Activated CD8-positive, alpha-beta T cell treated with anti-CD3 and anti-CD28 coated beads, Interleukin-2, amount 10 ng/mL, durations not matched to agents 7 days and 5 days (primary cell): ENCODE measurements around the gene ALDOC. TPM values are rescaled to one million over a fixed set of nuclear protein-coding genes. Genes with fewer than 3 reads are reported as not detected.

Experiments used
- total RNA-seq, 2 experiments: library from RNA; stranded (reverse); gene quantifications; one replicate each; pipeline ENCODE4 v1.2.3, GENCODE V29; 2021

The ALDOC gene
- total RNA-seq, 2 experiments from 2014 or later = 97.3 to 99.7 TPM

Other genes starting within 250 kb of the ALDOC start
- 10 to 100 TPM; 20.7 to 22.7 TPM for gene IFT20, start 241.4 kb downstream of the ALDOC start, total RNA-seq
- 10 to 100 TPM; 16.3 to 19.7 TPM for gene TNFAIP1, start 241.1 kb downstream of the ALDOC start, total RNA-seq
- gene POLDIP2, start 219.4 kb downstream of the ALDOC start, total RNA-seq = 10 to 100 TPM; 68.1 to 73.9 TPM
- not detected for gene SEBOX, start 211.7 kb downstream of the ALDOC start, total RNA-seq
- gene VTN, start 206.6 kb downstream of the ALDOC start, total RNA-seq = not detected
- 10 to 100 TPM; 16.2 to 20.0 TPM for gene SARM1, start 205.2 kb downstream of the ALDOC start, total RNA-seq
- gene SLC46A1, start 170.7 kb downstream of the ALDOC start, total RNA-seq = 1 to 10 TPM; 2.7 to 3.1 TPM
- gene SLC13A2, start 103.3 kb downstream of the ALDOC start, total RNA-seq = not detected
- not detected for gene FOXN1, start 70.5 kb downstream of the ALDOC start, total RNA-seq
- 10 to 100 TPM; 41.6 to 48.1 TPM for gene UNC119, start 24.3 kb downstream of the ALDOC start, total RNA-seq
- 10 to 100 TPM; 60.0 to 61.1 TPM for gene PIGS, start 5.4 kb downstream of the ALDOC start, total RNA-seq
- 100 to 1,000 TPM; 162 to 170 TPM for gene SPAG5, start 22.1 kb upstream of the ALDOC start, total RNA-seq
- gene RSKR, start 37.3 kb upstream of the ALDOC start, total RNA-seq = 10 to 100 TPM; 23.0 to 28.7 TPM
- 100 to 1,000 TPM; 162 to 169 TPM for gene BLTP2, start 68.3 kb upstream of the ALDOC start, total RNA-seq
- gene SDF2, start 85.0 kb upstream of the ALDOC start, total RNA-seq = 10 to 100 TPM; 51.7 to 54.5 TPM
- gene SUPT6H, start 85.3 kb upstream of the ALDOC start, total RNA-seq = 10 to 100 TPM; 69.4 to 72.8 TPM
- gene PROCA1, start 135.0 kb upstream of the ALDOC start, total RNA-seq = 1 to 10 TPM; 5.3 to 6.1 TPM
- gene RAB34, start 141.0 kb upstream of the ALDOC start, total RNA-seq = 10 to 100 TPM in 1 of 2 experiments, 1 to 10 TPM in 1; 10.0 to 12.7 TPM
- 1,000 to 10,000 TPM; 1,988 to 2,040 TPM for gene RPL23A, start 143.1 kb upstream of the ALDOC start, total RNA-seq
- gene TLCD1, start 149.3 kb upstream of the ALDOC start, total RNA-seq = 1 to 10 TPM; 2.8 to 3.0 TPM
- 1 to 10 TPM; 4.8 to 5.0 TPM for gene NEK8, start 151.9 kb upstream of the ALDOC start, total RNA-seq
- gene TRAF4, start 167.1 kb upstream of the ALDOC start, total RNA-seq = 10 to 100 TPM; 66.0 to 78.4 TPM